ENCODE measurements around the gene TRIM5.

TRIM5 gene

GRCh38 chr11:5713695-5714094 is 28.8 kb upstream of the TRIM5 start:
- no peaks in the 10 kb centered on the region for H3K27me3 ChIP-seq (replicated peaks)
- no peak overlapping the region for H3K27ac ChIP-seq
- no peak overlapping the region for H3K4me3 ChIP-seq (ENCODE audit: low read depth, low read length)
- H3K36me3 ChIP-seq (replicated peaks) = peaks cover 3% of the 10 kb centered on the region
- TF ChIP-seq, protein P1, sequence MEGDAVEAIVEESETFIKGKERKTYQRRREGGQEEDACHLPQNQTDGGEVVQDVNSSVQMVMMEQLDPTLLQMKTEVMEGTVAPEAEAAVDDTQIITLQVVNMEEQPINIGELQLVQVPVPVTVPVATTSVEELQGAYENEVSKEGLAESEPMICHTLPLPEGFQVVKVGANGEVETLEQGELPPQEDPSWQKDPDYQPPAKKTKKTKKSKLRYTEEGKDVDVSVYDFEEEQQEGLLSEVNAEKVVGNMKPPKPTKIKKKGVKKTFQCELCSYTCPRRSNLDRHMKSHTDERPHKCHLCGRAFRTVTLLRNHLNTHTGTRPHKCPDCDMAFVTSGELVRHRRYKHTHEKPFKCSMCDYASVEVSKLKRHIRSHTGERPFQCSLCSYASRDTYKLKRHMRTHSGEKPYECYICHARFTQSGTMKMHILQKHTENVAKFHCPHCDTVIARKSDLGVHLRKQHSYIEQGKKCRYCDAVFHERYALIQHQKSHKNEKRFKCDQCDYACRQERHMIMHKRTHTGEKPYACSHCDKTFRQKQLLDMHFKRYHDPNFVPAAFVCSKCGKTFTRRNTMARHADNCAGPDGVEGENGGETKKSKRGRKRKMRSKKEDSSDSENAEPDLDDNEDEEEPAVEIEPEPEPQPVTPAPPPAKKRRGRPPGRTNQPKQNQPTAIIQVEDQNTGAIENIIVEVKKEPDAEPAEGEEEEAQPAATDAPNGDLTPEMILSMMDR (IDR thresholded peaks at IDR 0.05; ENCODE audit: low read depth, low read length, missing control alignments) = no peak
- in situ Hi-C loops (cut with HindIII; ENCODE audit: low pct_ligation_motif_present, low sequenced_read_pairs) = no loop called here
- DNase-seq = no peak

GRCh38 chr11:5712507-5712906 is 27.6 kb upstream of the TRIM5 start:
- in situ Hi-C loops (cut with HindIII; ENCODE audit: low pct_ligation_motif_present, low sequenced_read_pairs) = no loop called here

GRCh38 chr11:5705688-5706087 is 20.8 kb upstream of the TRIM5 start:
- Histone ChIP-seq H3K27ac (no peak overlapping the region), H3K27me3 (replicated peaks) (no peaks in the 10 kb centered on the region), H3K36me3 (replicated peaks) (peaks cover 11% of the 10 kb centered on the region), H3K4me3 (ENCODE audit: low read depth, low read length) (no peak overlapping the region)
- DNase-seq = no peak
- in situ Hi-C loops (cut with HindIII; ENCODE audit: low pct_ligation_motif_present, low sequenced_read_pairs) = no loop called here
- TF ChIP-seq, protein P1 (IDR thresholded peaks at IDR 0.05; ENCODE audit: low read depth, low read length, missing control alignments) = no peak

More at GRCh38 chr11:5712507-5712906, 27.6 kb upstream of the TRIM5 start:
- Histone ChIP-seq H3K4me3 (ENCODE audit: low read depth, low read length) (no peak overlapping the region), H3K27ac (no peak overlapping the region), H3K36me3 (replicated peaks) (peaks cover 10% of the 10 kb centered on the region), H3K27me3 (replicated peaks) (no peaks in the 10 kb centered on the region)
- TF ChIP-seq, protein P1 (IDR thresholded peaks at IDR 0.05; ENCODE audit: low read depth, low read length, missing control alignments) = peak; percentile 25
- no peak for DNase-seq

- Histone ChIP-seq H3K27ac (no peak overlapping the region), H3K4me3 (ENCODE audit: low read depth, low read length) (no peak overlapping the region), H3K27me3 (replicated peaks) (no peaks in the 10 kb centered on the region), H3K36me3 (replicated peaks) (peaks cover 11% of the 10 kb centered on the region)
- no peak for DNase-seq
- in situ Hi-C loops (cut with HindIII; ENCODE audit: low pct_ligation_motif_present, low sequenced_read_pairs) = no loop called here
- TF ChIP-seq, protein P1 (IDR thresholded peaks at IDR 0.05; ENCODE audit: low read depth, low read length, missing control alignments) = no peak
Measured at GRCh38 chr11:5703741-5704536, 19.1 kb upstream of the TRIM5 start.

DNA sequence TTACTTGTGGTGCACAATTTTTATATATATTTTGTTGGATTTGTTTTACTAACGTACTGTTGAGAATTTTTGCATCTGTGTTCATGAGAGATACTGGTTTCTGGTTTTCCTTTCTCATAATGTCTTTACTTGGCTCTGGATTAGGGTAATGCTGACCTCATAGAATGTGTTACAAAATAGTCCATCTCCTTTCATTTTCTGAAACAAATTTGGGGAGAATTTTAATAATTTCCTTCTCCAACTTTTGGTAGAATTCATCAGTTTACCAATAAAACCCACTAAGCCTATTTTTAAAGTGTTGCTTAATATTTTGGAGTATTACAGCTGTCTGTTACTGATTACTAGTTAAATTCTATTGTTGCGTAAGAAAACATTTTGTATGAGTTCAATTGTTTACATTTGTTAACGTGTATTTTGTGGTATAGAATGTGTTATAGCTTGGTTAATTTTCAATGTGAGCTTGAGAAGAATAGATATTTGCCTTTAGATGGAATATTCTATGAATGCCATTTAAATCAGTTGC is 16.2 kb upstream of the TRIM5 start:
- in situ Hi-C loops (cut with HindIII; ENCODE audit: low pct_ligation_motif_present, low sequenced_read_pairs) = no loop called here
- no peak for DNase-seq
- TF ChIP-seq, protein P1 (IDR thresholded peaks at IDR 0.05; ENCODE audit: low read depth, low read length, missing control alignments) = no peak
- Histone ChIP-seq H3K27ac (no peak overlapping the region), H3K36me3 (replicated peaks) (peaks cover 15% of the 10 kb centered on the region), H3K4me3 (ENCODE audit: low read depth, low read length) (no peak overlapping the region), H3K27me3 (replicated peaks) (no peaks in the 10 kb centered on the region)
